Measurements from ENCODE around the gene TNFRSF19.
"Not testable (repeated sequence)": the region's sequence is repeated elsewhere in the genome, so short reads cannot be mapped to it uniquely, and the experiment has no call there.

TNFRSF19 gene

GRCh38 chr13:23652909-23653726 is 82.9 kb downstream of the TNFRSF19 start:
- no peak for DNase-seq

DNA sequence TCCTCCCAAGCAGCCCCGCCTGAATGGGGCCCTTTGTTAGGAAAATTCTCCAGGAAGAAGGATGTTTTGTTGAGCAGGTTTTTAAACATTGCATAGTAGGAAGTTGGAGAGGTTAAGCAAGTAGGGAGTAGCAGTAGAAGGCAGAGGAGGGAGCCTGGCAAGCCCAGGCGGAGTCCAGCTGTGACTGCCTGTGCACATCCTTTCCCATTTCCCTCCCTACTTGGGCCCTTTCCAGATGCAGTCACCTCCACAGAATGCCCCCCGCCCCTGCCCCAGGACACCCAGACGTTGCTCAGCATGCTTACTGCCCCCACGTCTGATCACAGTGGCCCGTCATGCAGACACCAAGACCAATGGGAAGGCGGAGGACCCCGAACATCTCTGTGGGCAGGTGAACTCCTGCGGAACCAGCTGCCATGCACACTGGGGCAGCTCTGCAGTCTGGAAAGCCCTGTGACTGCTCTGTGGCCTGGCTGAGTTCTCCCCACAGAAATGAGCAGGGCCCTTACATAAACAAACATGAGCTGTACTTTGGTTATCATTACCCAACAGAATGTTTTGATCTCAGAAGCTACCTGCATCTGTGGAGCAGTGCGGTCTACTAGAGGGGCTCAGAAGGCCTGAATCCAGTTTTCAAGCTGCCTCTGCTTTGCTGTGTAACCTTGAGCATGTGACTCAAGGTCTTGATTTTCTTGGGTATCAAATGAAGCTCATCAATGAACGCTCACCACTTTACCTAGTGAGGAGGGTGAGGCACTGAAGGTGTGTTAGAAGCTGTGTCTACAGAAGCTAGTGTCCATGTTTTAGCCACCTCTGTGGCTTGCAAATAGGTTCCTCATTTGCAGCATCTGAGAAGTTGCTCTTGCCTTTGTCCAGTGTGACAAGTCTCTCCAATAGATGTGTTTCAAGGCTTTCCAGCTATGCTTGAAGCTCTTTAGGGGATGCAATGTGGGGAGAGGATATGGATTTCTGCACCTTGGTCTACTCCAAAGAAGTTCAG is 84.2 kb downstream of the TNFRSF19 start:
- DNase-seq = no peak

DNA sequence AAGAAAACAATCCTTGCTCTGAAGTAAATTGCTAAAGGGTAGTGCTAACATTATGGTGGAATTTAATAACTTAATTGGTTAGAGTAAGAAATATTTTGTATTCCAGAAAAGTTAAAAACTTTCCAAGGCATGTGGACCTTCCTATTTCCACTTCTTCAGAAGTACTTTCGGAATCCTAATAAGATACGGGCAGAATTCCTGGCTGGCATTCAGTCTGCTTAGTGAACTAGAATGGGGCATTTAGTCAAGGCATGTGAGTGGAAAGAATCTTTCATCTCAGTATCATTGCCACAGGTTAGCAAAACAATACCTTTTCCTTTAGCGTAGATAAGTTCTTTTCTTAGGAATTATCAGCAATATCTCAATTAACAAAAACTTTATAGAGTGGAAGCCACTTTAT is 85.1 kb downstream of the TNFRSF19 start:
- DNase-seq = no peak

GRCh38 chr13:23656637-23657371 is 86.6 kb downstream of the TNFRSF19 start:
- peak in 2 of 58 donors; percentile 5 to 33 for DNase-seq

- no peak for DNase-seq
These were observed 88.8 kb downstream of the TNFRSF19 start for GRCh38 chr13:23658929-23659541.

GRCh38 chr13:23660249-23660648 is 90.0 kb downstream of the TNFRSF19 start:
- no peak for DNase-seq

DNA sequence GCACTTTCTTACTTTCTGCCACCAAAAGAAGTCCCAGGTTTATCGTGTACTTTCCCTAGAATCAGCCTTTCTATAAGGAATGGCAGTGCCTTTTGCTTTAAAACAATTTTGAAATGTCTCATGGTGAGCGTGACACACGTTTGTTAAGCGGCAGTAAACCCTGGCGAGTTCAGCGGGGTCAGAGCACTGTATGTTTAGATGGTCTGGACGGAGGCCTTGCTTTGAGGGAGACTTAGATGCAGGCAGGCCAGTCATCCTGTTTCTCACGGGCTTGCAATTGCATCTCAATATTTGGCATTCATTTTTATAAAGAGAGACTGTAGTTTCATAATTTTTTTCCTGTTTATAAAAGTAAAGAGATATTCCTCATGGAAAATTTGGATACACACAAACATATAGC is 96.4 kb downstream of the TNFRSF19 start:
- no peak for DNase-seq

DNA sequence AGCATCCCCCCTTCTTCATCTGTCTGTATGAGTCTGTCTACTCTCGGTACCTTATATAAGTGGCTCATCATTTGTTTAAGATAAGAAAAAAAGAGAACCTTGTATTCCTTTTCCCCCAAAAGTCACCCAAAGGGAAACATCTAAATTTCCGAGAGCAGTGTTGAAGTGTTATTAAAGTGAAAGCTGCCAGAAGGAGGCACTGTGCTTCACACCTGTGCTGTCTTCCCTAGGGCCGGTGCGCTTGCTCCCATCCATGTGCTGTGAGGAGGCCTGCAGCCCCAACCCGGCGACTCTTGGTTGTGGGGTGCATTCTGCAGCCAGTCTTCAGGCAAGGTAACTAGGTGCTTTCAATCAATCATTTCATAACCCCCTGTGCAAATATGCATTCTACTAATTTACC is 97.5 kb downstream of the TNFRSF19 start:
- no peak for DNase-seq

DNA sequence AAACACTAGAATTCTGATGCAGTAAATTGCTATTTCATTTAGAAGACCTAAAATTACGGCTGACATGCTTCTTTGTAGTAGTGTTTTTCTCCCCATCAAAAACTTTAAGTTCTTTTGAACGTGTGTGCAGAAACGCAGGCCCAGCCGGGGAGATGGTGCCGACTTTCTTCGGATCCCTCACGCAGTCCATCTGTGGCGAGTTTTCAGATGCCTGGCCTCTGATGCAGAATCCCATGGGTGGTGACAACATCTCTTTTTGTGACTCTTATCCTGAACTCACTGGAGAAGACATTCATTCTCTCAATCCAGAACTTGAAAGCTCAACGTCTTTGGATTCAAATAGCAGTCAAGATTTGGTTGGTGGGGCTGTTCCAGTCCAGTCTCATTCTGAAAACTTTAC is 98.3 kb downstream of the TNFRSF19 start:
- DNase-seq = no peak

- DNase-seq = no peak
These were observed 100.6 kb downstream of the TNFRSF19 start for GRCh38 chr13:23670793-23671192.

- DNase-seq = no peak
These were observed 101.2 kb downstream of the TNFRSF19 start for GRCh38 chr13:23671377-23671776.

- no peak for DNase-seq
These were observed 101.7 kb downstream of the TNFRSF19 start for GRCh38 chr13:23671897-23672296.

DNA sequence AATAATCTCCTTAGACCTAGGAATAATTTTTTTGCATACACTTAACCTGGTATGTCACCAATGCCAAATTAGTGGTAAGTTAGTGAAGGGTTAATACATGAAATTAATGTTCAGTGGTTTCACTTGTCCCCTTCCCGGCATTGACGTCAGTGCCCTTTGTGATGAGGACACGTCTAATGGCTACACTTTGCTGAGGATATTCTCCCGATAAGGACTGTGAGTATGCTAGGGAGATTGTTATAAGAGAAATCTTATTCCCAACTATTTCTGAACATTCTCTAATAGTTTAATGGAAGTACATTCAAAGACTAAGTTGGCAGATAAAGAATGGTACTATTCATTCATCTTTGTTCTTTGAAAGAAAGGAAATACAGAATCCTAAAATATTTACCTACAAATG is 102.4 kb downstream of the TNFRSF19 start:
- DNase-seq = peak in 1 of 58 donors; percentile 26

GRCh38 chr13:23673354-23673753 is 103.1 kb downstream of the TNFRSF19 start:
- peak in 13 of 58 donors; percentile 2 to 40 (median 17) for DNase-seq

DNA sequence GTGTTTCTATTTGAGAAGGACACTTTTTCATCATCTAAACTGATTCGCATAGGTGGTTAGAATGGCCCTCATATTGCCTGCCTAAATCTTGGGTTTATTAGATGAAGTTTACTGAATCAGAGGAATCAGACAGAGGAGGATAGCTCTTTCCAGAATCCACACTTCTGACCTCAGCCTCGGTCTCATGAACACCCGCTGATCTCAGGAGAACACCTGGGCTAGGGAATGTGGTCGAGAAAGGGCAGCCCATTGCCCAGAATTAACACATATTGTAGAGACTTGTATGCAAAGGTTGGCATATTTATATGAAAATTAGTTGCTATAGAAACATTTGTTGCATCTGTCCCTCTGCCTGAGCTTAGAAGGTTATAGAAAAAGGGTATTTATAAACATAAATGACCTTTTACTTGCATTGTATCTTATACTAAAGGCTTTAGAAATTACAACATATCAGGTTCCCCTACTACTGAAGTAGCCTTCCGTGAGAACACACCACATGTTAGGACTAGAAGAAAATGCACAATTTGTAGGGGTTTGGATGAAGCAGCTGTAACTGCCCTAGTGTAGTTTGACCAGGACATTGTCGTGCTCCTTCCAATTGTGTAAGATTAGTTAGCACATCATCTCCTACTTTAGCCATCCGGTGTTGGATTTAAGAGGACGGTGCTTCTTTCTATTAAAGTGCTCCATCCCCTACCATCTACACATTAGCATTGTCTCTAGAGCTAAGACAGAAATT is 103.8 kb downstream of the TNFRSF19 start:
- no peak for DNase-seq

DNA sequence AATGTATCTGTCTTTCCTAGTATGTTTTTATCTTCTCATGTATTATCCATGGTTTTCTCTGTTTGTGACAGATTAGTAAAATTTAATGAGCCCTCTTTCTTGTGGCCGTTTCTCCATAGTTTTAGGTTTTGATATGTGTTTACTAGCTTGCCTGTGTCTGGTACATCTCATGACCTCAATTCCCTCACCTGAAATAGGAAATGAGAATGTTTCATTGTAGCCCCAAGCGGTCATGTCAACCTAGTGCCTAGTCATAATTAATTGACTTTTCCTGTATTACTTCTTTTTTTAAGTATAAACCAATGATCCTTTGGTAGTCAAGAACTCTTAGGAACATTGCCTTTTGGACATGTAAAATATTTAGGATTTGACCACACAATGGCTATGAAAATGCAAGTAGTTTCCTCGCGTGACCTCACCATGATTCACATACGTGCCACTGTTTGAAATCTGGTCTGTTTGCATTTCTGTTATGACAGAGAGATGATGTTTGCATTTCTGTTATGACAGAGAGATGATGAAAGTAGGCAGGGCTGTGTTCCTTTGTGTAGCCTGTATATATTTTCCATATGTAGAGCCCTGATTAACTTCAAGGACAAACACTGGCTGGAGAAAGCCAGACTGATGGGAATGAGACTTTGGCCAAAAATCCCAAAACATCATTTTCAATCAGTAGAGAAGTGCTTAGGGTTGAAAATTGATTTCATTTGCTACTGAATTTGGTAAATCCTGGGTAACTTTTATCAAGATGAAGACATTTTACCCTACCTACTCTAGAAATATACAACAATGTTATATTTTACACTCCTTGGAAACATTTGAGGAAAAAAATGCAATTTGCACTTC is 104.8 kb downstream of the TNFRSF19 start:
- DNase-seq = no peak

DNA sequence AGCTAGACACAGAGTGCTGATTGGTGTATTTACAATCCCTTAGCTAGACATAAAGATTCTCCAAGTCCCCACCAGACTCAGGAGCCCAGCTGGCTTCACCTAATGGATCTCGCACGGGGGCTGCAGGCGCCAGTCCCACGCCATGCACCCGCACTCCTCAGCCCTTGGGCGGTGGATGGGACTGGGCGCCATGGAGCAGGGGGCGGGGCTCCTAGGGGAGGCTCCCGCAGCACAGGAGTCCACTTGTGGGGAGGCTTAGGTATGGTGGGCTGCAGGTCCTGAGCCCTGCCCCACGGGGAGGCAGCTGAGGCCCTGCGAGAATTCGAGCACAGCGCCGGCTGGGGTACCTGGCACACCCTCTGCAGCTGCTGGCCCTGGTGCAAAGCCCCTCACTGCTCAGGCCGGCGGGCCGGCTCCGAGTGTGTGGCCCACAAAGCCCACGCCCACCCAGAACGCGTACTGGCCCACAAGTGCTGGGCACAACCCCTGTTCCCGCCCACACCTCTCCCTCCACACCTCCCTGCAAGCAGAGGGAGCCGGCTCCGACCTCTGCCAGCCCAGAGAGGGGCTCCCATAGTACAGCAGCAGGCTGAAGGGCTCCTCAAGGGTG is 107.6 kb downstream of the TNFRSF19 start:
- not testable (repeated sequence) for DNase-seq

DNA sequence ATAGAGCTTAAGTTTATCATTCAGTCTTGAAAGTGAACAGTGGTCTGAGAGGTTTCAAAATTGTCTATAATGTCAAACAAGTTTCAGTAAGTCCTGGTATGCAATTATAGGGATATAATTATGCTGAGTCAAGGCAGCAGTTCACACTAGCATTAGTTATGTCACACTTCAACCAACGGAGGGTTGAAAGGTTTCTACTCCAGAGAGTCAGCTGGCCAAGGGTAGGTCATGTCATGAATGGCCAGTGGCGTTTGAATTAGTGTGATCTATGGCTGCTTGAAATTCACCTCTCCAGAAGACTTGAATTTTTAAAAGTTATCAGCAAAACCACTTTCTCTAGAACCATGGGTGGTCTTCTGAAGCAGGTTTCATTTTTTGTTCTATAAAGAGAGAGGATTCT is 108.6 kb downstream of the TNFRSF19 start:
- DNase-seq = no peak

- no peak for DNase-seq
These were observed 109.0 kb downstream of the TNFRSF19 start for GRCh38 chr13:23679220-23679619.

All from anterior cingulate cortex (tissue), 58 donors.